CD4-positive, CD25-positive, alpha-beta regulatory T cell (primary cell): ENCODE results near the gene ZCWPW1. TPM values are rescaled to one million over a fixed set of nuclear protein-coding genes. Genes with fewer than 3 reads are reported as not detected.
A peak's percentile ranks its signal among the peaks of the same experiment; 100 is the strongest.

ENCODE experiments used
- ATAC-seq, 2 donors: fragments of 150-1000 bp; cut with Tn5 transposase; one replicate each; pipeline ENCODE4 v1.10.0; 2021; ENCODE audit warnings: low read depth in 2 of 2, moderate number of reproducible peaks in 2 of 2, moderate library complexity in 1 of 2
- DNase-seq, 3 donors: peaks; one replicate each; pipeline versions ENCODE4 v3.0.0 to v3.0.0-alpha.2; 2012 to 2022; ENCODE audit warnings: mixed read lengths in 1 of 3
- H3K27ac ChIP-seq: one replicate; pipeline ENCODE4 v1.7.0; 2013; ENCODE audit warnings: mild to moderate bottlenecking, low read length; ENCODE audit not compliant: insufficient read depth, poor library complexity, severe bottlenecking
- H3K27me3 ChIP-seq: one replicate; pipeline ENCODE4 v1.7.0; 2013; ENCODE audit warnings: low read length; ENCODE audit not compliant: control insufficient read depth, insufficient read depth
- H3K36me3 ChIP-seq: one replicate; pipeline ENCODE4 v1.7.0; 2013; ENCODE audit warnings: mild to moderate bottlenecking, low read length, moderate library complexity; ENCODE audit not compliant: control insufficient read depth, insufficient read depth
- H3K4me1 ChIP-seq: 2 replicates; pipeline ENCODE4 v1.7.0; 2013; ENCODE audit warnings: mild to moderate bottlenecking, low read length; ENCODE audit not compliant: insufficient read depth, control insufficient read depth, poor library complexity, severe bottlenecking
- H3K4me3 ChIP-seq: one replicate; pipeline ENCODE4 v1.7.0; 2013; ENCODE audit warnings: low read depth, mild to moderate bottlenecking, low read length, moderate library complexity
- H3K9me3 ChIP-seq, 2 experiments: 1 replicate in 1 of 2; 2 replicates in 1 of 2; pipeline ENCODE4 v1.7.0; 2013; ENCODE audit warnings: low read length in 2 of 2, mild to moderate bottlenecking in 1 of 2, moderate library complexity in 1 of 2; ENCODE audit not compliant: control insufficient read depth in 2 of 2
- H3K27ac Mint-ChIP-seq, 3 donors: one replicate each; pipeline ENCODE4 v1.8.0; 2020 to 2022; ENCODE audit warnings: mild to moderate bottlenecking in 3 of 3, mixed read lengths in 3 of 3, moderate library complexity in 2 of 3
- H3K27me3 Mint-ChIP-seq: one replicate; pipeline ENCODE4 v1.8.0; 2022; ENCODE audit warnings: mild to moderate bottlenecking, mixed read lengths
- H3K36me3 Mint-ChIP-seq: one replicate; pipeline ENCODE4 v1.8.0; 2020; ENCODE audit warnings: mixed read lengths
- H3K4me1 Mint-ChIP-seq, 4 donors: one replicate each; pipeline ENCODE4 v1.8.0; 2020 to 2022; ENCODE audit warnings: mixed read lengths in 4 of 4, mild to moderate bottlenecking in 1 of 4
- H3K4me3 Mint-ChIP-seq, 4 donors: one replicate each; pipeline ENCODE4 v1.8.0; 2020 to 2022; ENCODE audit warnings: mild to moderate bottlenecking in 4 of 4, mixed read lengths in 4 of 4, moderate library complexity in 3 of 4
- H3K9me3 Mint-ChIP-seq, 7 donors: one replicate each; pipeline ENCODE4 v1.8.0; 2020 to 2022; ENCODE audit warnings: mixed read lengths in 7 of 7, mild to moderate bottlenecking in 3 of 7, moderate library complexity in 2 of 7
- polyA plus RNA-seq, 4 donors: library from polyadenylated mRNA; unstranded; fragments of 300-500 nt; fragmentation: Illumina TruSeq; gene quantifications; one replicate each; pipeline ENCODE4 v1.2.3, GENCODE V29; 2021
- total RNA-seq: library from RNA; stranded (reverse); gene quantifications from one replicate; pipeline ENCODE4 v1.2.3, GENCODE V29; 2022

The ZCWPW1 gene
- total and polyA plus RNA-seq, 5 donors from 2014 or later: 2.2 to 5.4 (median 4.0) TPM

- Histone ChIP-seq H3K9me3 (no peaks in the 10 kb centered on the region), H3K4me3 (no peak overlapping the region), H3K27me3 (no peaks in the 10 kb centered on the region), H3K27ac (peak overlapping the region; percentile 57), H3K36me3 (peaks cover 39% of the 10 kb centered on the region), H3K4me1 (peaks cover 54% of the 10 kb centered on the region)
- peaks cover 0 to 65% (median 30%) of the 10 kb centered on the region in 4 donors for H3K4me1 Mint-ChIP-seq
- H3K9me3 Mint-ChIP-seq: peaks cover 0 to 1% (median 0%) of the 10 kb centered on the region in 7 donors
- H3K4me3 Mint-ChIP-seq: peak overlapping the region in 2 of 4 donors; percentile 27 to 60
- H3K27me3 Mint-ChIP-seq: no peaks in the 10 kb centered on the region
- H3K27ac Mint-ChIP-seq: peak overlapping the region in 2 of 3 donors; percentile 29 to 81
- peaks cover 15% of the 10 kb centered on the region for H3K36me3 Mint-ChIP-seq
- DNase-seq: no peak
- no peak for ATAC-seq
Observed at GRCh38 chr7:100472121-100472851, 43.8 kb upstream of the ZCWPW1 start.

GRCh38 chr7:100471021-100471420 is 42.5 kb upstream of the ZCWPW1 start:
- Histone ChIP-seq H3K27me3 (no peaks in the 10 kb centered on the region), H3K9me3 (no peaks in the 10 kb centered on the region), H3K36me3 (peaks cover 47% of the 10 kb centered on the region), H3K4me1 (peaks cover 42% of the 10 kb centered on the region), H3K4me3 (no peak overlapping the region), H3K27ac (no peak overlapping the region)
- no peak for DNase-seq
- Mint-ChIP-seq H3K27me3 (no peaks in the 10 kb centered on the region), H3K9me3 (peaks cover 0 to 1% (median 0%) of the 10 kb centered on the region in 7 donors), H3K4me3 (peak overlapping the region in 2 of 4 donors; percentile 30 to 32), H3K27ac (peak overlapping the region in 1 of 3 donors; percentile 21), H3K36me3 (peaks cover 11% of the 10 kb centered on the region), H3K4me1 (peaks cover 0 to 56% (median 26%) of the 10 kb centered on the region in 4 donors)
- no peak for ATAC-seq

DNA sequence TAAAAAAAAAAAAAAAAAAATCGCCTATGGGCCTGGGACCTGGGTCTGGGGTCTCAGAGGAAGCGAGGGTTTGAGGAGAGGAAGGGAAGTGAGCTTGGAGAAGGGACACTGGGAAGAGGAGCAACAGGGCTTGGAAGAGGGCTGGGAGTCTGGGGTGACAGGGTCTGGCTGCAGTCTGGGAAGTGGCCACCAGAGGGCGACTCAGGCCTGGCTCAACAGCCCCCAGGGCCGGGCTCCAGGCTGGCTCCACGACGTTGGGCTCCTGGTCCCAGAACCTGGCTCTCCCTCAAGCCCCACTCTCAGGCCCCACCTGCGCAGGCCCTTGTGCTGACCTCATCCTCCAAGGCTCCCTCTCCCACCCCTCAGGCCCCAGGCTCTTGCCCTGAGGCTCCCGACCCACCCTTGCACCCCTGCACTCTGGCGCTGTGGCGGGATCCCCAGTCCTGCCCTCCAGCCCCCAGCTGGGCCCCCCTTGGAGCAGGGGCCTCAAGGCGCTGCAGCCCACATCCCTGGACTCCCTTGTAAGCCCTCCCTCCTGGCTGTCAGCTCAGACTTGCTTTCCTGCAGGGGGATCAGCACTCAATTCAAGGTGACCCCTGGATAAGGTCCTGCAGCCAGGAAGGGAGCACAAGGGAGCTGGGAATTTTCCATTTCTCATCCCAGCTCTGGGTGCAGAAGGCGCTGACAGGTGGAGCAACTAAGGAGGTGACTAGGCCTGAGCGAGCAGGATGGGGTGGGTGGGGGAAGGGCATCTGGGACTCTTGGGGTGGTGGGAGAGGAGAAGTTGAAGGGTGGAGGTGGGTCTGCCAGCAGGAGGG is 40.9 kb upstream of the ZCWPW1 start:
- Histone ChIP-seq H3K27me3 (no peaks in the 10 kb centered on the region), H3K4me3 (no peak overlapping the region), H3K4me1 (peaks cover 26% of the 10 kb centered on the region), H3K36me3 (peaks cover 52% of the 10 kb centered on the region), H3K9me3 (no peaks in the 10 kb centered on the region), H3K27ac (no peak overlapping the region)
- Mint-ChIP-seq H3K36me3 (peaks cover 7% of the 10 kb centered on the region), H3K27me3 (no peaks in the 10 kb centered on the region), H3K27ac (peak overlapping the region in 2 of 3 donors; percentile 36 to 60), H3K4me1 (peaks cover 0 to 45% (median 16%) of the 10 kb centered on the region in 4 donors), H3K9me3 (no peaks in the 10 kb centered on the region), H3K4me3 (peak overlapping the region in 1 of 4 donors; percentile 35)
- peak; percentile 72 to 77 (median 74) for DNase-seq
- ATAC-seq: peak; percentile 80 to 87

DNA sequence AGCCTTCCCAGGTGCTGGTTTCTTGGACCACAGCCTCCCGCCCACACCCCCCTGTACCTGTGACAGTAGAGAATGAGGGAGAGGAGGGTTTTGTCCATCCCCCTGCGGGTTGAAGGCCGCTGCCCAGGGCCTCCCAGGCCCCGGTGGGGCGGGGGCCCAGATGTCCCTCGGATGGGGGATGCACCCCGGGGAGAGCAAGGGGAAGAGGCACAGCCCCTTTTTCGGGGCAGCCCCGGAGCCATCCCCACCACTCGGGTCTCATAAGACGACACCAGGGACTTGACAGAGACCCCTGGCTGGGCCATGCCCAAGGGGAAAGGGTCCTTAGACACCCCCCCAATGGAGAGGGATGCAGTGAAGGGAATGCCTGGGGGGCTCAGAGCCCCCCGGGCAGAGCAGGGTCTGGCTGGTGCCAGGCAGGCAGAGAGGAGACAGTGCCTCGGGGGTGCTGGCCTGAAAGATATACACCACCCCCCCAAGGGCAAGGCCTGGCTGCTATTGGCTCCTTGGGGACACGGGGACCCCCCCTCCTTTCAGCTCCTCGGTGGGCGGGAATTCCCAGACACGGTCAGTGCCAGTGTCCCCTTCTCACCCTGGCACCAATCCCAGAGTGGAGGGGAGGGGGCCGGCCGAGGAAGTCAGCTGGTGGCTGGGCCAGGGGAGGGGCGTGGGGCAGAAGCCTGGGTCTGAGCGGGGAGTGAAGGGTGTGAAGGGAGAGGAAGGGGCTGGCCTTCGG is 39.3 kb upstream of the ZCWPW1 start:
- Mint-ChIP-seq H3K4me1 (peaks cover 0 to 29% (median 6%) of the 10 kb centered on the region in 4 donors), H3K27me3 (no peaks in the 10 kb centered on the region), H3K36me3 (peaks cover 10% of the 10 kb centered on the region), H3K27ac (no peak overlapping the region), H3K4me3 (no peak overlapping the region), H3K9me3 (no peaks in the 10 kb centered on the region)
- H3K27ac ChIP-seq: no peak overlapping the region
- H3K9me3 ChIP-seq: no peaks in the 10 kb centered on the region
- no peaks in the 10 kb centered on the region for H3K27me3 ChIP-seq
- ATAC-seq: no peak
- H3K4me1 ChIP-seq: peaks cover 12% of the 10 kb centered on the region
- H3K36me3 ChIP-seq: peaks cover 43% of the 10 kb centered on the region
- no peak for DNase-seq
- H3K4me3 ChIP-seq: no peak overlapping the region

DNA sequence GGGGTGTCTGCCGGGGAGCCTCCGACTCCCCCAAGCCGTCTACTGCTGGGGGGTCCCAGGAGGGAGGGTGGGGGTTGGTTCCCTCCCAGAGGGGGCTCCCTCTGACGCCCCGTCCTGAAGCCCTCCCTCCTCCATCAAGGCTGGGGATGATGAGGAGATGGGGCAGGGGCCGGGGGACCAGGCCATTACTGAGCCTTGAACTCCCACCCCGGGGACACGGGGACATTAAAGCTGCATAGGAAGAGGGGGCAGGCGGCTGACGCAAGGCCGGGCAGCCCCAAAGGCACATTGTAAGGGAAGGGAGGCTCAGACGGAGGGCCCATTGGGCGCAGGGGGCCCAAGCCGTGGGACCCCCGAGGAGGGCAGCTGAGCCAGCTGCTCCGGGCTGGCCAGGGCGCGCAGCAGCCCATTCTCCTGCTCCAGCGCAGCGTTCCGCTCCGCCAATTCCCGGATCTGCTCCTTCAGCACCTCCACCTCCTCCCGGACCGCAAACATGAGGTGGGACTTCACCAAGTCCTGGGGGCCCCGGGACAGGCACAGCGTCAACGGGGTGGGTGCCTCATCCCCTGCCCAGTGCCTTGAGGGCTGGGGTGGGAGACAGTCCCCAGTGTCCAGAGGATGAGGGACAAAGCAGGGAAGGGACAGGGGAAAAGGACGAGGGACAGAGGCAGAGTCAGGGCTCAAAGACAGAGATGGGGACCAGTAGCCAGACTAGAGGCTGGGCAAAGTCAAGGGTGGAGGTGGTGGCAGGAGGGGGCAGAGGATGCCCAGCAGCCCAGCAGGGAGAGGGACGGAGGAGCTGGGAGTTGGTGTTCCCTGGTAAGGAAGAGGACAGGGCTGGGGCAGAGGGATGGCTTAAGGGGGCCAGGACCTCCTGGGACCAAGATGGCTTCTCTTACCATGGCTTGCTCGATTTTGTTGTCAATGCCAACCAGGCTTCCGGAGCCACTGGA is 38.4 kb upstream of the ZCWPW1 start:
- Histone ChIP-seq H3K4me1 (peaks cover 8% of the 10 kb centered on the region), H3K9me3 (no peaks in the 10 kb centered on the region), H3K36me3 (peaks cover 40% of the 10 kb centered on the region), H3K27ac (no peak overlapping the region), H3K4me3 (no peak overlapping the region), H3K27me3 (no peaks in the 10 kb centered on the region)
- H3K27ac Mint-ChIP-seq: no peak overlapping the region
- peaks cover 0 to 27% (median 5%) of the 10 kb centered on the region in 4 donors for H3K4me1 Mint-ChIP-seq
- H3K9me3 Mint-ChIP-seq: no peaks in the 10 kb centered on the region
- DNase-seq: no peak
- peaks cover 10% of the 10 kb centered on the region for H3K36me3 Mint-ChIP-seq
- no peaks in the 10 kb centered on the region for H3K27me3 Mint-ChIP-seq
- no peak overlapping the region for H3K4me3 Mint-ChIP-seq
- ATAC-seq: no peak

GRCh38 chr7:100465702-100466311 is 37.3 kb upstream of the ZCWPW1 start:
- H3K9me3 Mint-ChIP-seq: no peaks in the 10 kb centered on the region
- H3K4me1 Mint-ChIP-seq: peaks cover 0 to 23% (median 5%) of the 10 kb centered on the region in 4 donors
- H3K27ac Mint-ChIP-seq: peak overlapping the region in 1 of 3 donors; percentile 65
- no peak overlapping the region for H3K4me3 Mint-ChIP-seq
- peaks cover 8% of the 10 kb centered on the region for H3K4me1 ChIP-seq
- no peak overlapping the region for H3K4me3 ChIP-seq
- no peak overlapping the region for H3K27ac ChIP-seq
- no peaks in the 10 kb centered on the region for H3K27me3 Mint-ChIP-seq
- ATAC-seq (no peak), DNase-seq (no peak)
- no peaks in the 10 kb centered on the region for H3K9me3 ChIP-seq
- H3K36me3 ChIP-seq: peaks cover 35% of the 10 kb centered on the region
- peaks cover 10% of the 10 kb centered on the region for H3K36me3 Mint-ChIP-seq
- H3K27me3 ChIP-seq: no peaks in the 10 kb centered on the region
